ENCODE data around the gene RESP18. TPM values are rescaled to one million over a fixed set of nuclear protein-coding genes. Genes with fewer than 3 reads are reported as not detected.
A peak's percentile ranks its signal among the peaks of the same experiment; 100 is the strongest.

Gene RESP18
- total RNA-seq, 6 experiments from 2014 or later: not detected

DNA sequence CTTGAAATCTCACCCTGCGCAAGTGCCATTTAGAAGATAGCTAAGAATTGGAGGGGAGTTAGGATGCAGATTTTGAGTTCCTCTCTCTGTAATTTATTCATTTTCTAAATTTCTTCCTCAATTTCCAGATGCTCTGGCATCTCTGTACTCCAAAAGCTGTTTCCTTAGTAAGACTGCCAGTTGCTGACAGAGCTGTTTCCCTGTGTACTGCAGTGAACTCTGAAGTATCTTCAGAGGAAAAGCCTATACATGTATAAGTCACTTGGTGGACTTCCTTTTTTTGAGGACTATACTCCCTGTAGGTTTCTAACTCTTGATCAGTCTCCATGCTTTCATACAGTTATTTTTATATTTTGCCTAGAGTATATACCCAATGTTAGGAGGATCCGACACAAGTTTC is 1.5 kb upstream of the RESP18 start:
- intact Hi-C loops (cut with DNase I): no loop called here
- H3K4me1 ChIP-seq: no peaks in the 10 kb centered on the region
- ATAC-seq (peak in 2 of 4 donors; percentile 40 to 62), DNase-seq (no peak)
- no peak overlapping the region for H3K4me3 ChIP-seq
- 93% methylated on average over 2 of the region's 2 CpGs for WGBS (ENCODE audit: insufficient coverage, low coverage, low lambda C conversion rate, missing lambda C conversion rate)
- H3K27me3 ChIP-seq: peaks cover 5 to 9% of the 10 kb centered on the region in 2 donors
- no peaks in the 10 kb centered on the region for H3K36me3 ChIP-seq
- H3K27ac ChIP-seq: no peak overlapping the region
- H3K9me3 ChIP-seq: no peaks in the 10 kb centered on the region
- no peak for TF ChIP-seq POLR2A (IDR thresholded peaks at IDR 0.05)
- TF ChIP-seq, protein P1, sequence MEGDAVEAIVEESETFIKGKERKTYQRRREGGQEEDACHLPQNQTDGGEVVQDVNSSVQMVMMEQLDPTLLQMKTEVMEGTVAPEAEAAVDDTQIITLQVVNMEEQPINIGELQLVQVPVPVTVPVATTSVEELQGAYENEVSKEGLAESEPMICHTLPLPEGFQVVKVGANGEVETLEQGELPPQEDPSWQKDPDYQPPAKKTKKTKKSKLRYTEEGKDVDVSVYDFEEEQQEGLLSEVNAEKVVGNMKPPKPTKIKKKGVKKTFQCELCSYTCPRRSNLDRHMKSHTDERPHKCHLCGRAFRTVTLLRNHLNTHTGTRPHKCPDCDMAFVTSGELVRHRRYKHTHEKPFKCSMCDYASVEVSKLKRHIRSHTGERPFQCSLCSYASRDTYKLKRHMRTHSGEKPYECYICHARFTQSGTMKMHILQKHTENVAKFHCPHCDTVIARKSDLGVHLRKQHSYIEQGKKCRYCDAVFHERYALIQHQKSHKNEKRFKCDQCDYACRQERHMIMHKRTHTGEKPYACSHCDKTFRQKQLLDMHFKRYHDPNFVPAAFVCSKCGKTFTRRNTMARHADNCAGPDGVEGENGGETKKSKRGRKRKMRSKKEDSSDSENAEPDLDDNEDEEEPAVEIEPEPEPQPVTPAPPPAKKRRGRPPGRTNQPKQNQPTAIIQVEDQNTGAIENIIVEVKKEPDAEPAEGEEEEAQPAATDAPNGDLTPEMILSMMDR (IDR thresholded peaks at IDR 0.05): no peak

DNA sequence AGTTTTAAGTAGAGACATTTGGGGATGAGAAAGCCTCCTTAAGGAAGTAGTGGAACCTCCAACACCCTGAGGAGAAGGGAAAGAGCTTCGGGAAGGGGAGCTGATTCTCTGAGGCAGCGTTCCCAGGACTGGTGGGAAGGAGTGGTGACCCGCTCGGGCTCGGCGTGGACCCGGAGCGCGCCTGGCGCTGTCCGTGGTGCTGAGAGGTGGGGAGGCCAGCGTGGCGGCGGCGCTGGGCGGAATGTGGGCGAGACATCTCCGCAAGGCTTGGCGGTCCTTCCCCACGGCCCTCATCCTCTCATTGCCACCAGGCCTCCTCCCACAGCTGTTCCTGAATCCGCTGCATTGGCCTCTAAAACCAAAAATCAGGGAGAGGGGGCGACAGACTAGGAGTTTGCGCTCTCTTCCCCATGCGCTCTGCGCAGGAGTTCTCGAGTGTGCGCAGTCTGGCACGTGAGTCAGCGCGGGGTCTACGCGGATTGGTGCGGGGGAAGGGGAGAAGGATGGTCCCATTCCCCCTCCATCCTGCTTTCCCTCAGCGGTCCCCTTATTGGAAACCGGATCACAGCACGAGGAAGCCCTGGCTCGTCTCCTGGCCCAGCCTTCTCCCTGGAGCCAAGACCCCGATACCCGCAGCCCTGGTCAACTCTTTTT is 857 bp downstream of the RESP18 start:
- H3K4me1 ChIP-seq: no peaks in the 10 kb centered on the region
- no peak overlapping the region for H3K4me3 ChIP-seq
- H3K27ac ChIP-seq: no peak overlapping the region
- H3K9me3 ChIP-seq: no peaks in the 10 kb centered on the region
- DNase-seq (peak in 1 of 3 donors; percentile 35), ATAC-seq (peak; percentile 53 to 67 (median 61))
- TF ChIP-seq, protein P1 (IDR thresholded peaks at IDR 0.05): no peak
- TF ChIP-seq POLR2A (IDR thresholded peaks at IDR 0.05): no peak
- intact Hi-C loops (cut with DNase I): no loop called here
- 7% methylated on average over 16 of the region's 39 CpGs for WGBS (ENCODE audit: insufficient coverage, low coverage, low lambda C conversion rate, missing lambda C conversion rate)
- peaks cover 5 to 9% of the 10 kb centered on the region in 2 donors for H3K27me3 ChIP-seq
- H3K36me3 ChIP-seq: no peaks in the 10 kb centered on the region

DNA sequence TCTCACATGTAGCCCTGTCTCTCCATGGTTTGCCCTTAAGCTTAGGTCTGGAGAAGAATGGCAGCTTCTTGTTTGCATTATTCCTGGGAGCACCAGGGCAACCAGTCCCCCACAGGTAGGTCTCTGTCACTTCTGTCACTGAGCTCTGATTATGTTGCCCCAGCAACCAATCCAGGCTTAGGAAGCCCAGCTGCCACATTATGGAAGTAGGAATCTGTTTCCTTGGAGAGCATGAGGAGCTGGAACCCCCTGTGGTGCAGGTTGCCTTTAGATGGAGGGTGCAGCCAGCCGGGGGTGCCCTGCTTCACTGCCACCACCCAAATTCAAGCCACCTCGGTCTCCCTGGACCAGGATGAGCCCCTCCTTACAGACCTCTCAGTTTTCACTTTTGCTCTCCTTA is 4.8 kb downstream of the RESP18 start:
- ATAC-seq (no peak), DNase-seq (no peak)
- no peaks in the 10 kb centered on the region for H3K36me3 ChIP-seq
- H3K4me1 ChIP-seq: no peaks in the 10 kb centered on the region
- WGBS (ENCODE audit: insufficient coverage, low coverage, low lambda C conversion rate, missing lambda C conversion rate): 0% methylated on average over 1 of the region's 2 CpGs
- H3K27ac ChIP-seq: no peak overlapping the region
- peaks cover 5 to 9% of the 10 kb centered on the region in 2 donors for H3K27me3 ChIP-seq
- TF ChIP-seq POLR2A (IDR thresholded peaks at IDR 0.05): no peak
- TF ChIP-seq, protein P1 (IDR thresholded peaks at IDR 0.05): no peak
- no peaks in the 10 kb centered on the region for H3K9me3 ChIP-seq
- H3K4me3 ChIP-seq: no peak overlapping the region
- intact Hi-C loops (cut with DNase I): no loop called here

DNA sequence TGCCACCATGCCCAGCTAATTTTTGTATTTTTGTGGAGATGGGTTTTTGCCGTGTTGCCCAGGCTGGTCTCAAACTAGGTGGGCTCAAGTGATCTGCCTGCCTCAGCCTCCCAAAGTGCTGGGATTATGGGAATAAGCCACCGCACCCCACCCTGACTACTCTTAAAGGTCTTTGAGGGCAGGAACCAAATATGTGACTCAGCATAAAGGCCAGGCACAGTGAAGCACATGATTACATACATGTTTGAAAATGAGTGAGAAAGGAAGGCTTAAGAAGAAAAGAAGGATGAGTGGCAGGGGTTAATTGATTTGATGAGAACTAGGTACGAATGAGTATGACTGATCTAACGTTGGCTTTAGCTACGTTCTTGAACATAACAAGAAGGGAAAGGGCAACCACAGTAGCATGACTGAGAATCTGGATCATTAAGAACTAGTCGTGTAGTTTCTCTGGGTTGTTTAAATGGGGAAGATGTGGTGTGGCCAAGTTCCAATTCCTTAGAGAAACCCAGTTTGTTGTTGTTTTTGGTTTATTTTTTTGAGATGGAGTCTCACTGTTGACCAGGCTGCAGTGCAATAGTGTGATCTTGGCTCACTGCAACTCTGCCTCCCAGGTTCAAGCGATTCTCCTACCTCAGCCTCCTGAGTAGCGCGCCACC is 6.8 kb downstream of the RESP18 start:
- Histone ChIP-seq H3K36me3 (no peaks in the 10 kb centered on the region), H3K9me3 (no peaks in the 10 kb centered on the region), H3K4me3 (no peak overlapping the region), H3K4me1 (no peaks in the 10 kb centered on the region), H3K27ac (no peak overlapping the region), H3K27me3 (no peaks in the 10 kb centered on the region)
- 43% methylated on average over 8 of the region's 9 CpGs for WGBS (ENCODE audit: insufficient coverage, low coverage, low lambda C conversion rate, missing lambda C conversion rate)
- DNase-seq: no peak
- intact Hi-C loops (cut with DNase I): no loop called here
- TF ChIP-seq, protein P1 (IDR thresholded peaks at IDR 0.05): no peak
- no peak for TF ChIP-seq POLR2A (IDR thresholded peaks at IDR 0.05)
- ATAC-seq: peak in 1 of 4 donors; percentile 19

Measured in right lobe of liver (tissue), 6 donors.